HK-2 (cell line): ENCODE measurements around the gene SLBP.

Experiments used
- DNase-seq: peaks from one replicate; pipeline ENCODE4 v3.0.0-alpha.2; 2018; ENCODE audit not compliant: unreplicated experiment

The SLBP gene

GRCh38 chr4:1727117-1728031 is 15.3 kb upstream of the SLBP start:
- peak; percentile 91 for DNase-seq

GRCh38 chr4:1726146-1726934 is 14.2 kb upstream of the SLBP start:
- peak; percentile 93 for DNase-seq

DNA sequence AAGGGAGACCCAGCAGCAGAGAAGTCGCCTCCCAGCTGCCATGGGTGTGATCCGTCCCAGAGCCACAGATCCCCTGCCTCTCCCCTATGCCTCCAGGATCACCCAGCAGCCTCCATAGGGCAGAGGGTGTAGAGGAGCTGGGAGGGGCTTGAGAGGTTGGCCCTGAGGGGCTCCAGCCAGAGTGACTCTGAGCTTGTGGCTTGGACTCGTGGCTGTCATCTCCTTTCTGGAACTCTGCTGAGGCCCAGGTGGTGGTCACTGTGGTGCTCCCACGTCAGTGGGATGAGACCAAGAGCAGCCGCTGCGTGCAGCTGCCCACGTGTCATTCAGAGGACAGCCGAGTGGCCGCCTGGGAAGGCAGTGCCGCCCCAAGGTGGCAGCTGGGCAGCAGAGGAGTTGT is 13.4 kb upstream of the SLBP start:
- no peak for DNase-seq

DNA sequence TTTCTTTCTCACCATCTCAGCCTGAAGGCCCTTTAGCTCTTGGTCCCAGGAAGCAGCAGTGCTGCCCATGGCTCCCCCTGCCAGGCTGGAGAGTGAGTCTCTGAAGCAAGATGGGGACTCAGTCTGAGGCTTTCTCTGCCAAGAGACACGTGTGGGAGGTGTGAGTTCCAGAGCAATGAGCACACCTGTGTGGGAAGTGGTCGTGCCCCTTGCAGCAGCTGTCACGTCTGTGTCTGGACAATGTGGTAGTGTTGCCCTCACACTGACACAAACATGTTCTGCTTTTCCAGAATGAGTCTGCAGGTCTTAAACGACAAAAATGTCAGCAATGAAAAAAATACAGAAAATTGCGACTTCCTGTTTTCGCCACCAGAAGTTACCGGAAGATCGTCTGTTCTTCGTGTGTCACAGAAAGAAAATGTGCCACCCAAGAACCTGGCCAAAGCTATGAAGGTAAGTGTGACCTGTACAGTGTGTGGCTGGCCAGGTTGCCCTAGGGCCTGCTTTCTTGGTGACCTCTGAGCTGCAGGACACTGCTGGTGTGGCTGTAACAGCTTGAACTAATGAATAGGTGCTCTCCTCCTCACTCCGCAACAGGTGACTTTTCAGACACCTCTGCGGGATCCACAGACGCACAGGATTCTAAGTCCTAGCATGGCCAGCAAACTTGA is 11.1 kb upstream of the SLBP start:
- DNase-seq: no peak

DNA sequence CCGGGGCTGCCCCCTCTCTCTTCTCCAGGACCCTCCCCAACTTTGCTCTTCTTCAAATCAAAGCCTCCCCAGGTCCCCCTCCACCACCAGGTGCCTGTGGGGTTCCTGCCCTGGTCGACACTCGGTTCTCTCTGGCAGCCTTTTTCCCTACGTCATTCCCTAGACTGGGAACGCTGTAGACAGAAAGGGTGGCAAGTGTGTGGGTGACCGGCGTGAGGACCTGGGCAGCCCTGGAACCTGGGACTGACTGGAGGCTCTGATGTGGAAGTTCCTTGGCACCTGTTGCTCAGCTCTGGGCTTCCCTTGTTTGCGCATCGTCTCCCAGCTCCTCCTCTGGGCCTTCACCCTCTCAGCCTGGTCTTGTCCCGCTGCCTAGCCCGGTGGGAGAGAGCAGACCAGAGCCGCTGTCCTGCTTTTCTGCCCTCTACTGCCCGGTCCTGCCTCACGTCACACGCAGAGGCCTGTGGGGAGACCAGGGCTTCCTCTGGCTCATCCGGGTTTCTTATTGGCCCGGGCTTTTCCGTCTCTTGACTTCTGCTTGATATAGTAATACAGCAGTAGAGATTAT is 10.5 kb upstream of the SLBP start:
- no peak for DNase-seq

GRCh38 chr4:1721666-1722550 is 9.8 kb upstream of the SLBP start:
- no peak for DNase-seq

DNA sequence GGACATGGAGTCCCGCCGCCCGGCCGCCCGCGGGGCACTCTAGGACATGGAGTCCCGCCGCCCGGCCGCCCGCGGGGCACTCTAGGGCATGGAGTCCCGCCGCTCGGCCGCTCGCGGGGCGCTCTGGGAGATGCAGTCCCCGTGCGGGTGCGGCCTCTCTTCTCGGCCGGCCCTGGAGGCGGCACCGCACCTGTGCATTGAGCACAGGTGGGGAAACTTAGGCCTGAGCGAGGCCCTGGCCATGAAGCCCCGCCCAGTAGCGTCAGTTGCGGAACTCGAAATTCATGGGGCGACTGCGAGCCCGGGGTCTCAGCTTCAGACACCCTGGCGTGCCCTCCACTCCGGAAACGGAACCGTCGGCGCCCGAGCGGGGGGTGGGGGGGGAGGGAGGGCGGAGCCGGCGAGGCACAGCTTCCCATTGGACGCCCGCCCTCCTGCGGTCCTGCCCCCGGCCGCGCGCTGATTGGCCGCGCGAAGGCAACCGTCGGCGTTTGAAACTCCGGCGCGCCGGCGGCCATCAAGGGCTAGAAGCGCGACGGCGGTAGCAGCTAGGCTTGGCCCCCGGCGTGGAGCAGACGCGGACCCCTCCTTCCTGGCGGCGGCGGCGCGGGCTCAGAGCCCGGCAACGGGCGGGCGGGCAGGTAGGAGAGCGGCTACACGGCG is 9.0 kb upstream of the SLBP start, which contains the start of the genes TACC3 and TMEM129:
TSS of gene TACC3 (plus strand) at position 519 of the 663 bp plus-strand sequence. CDS start 1,901 bp downstream, outside the sequence.
TSS of gene TMEM129 (minus strand) at position 321 of the 663 bp plus-strand sequence. CDS start 486 bp downstream, outside the sequence.
- DNase-seq: peak; percentile 99

DNA sequence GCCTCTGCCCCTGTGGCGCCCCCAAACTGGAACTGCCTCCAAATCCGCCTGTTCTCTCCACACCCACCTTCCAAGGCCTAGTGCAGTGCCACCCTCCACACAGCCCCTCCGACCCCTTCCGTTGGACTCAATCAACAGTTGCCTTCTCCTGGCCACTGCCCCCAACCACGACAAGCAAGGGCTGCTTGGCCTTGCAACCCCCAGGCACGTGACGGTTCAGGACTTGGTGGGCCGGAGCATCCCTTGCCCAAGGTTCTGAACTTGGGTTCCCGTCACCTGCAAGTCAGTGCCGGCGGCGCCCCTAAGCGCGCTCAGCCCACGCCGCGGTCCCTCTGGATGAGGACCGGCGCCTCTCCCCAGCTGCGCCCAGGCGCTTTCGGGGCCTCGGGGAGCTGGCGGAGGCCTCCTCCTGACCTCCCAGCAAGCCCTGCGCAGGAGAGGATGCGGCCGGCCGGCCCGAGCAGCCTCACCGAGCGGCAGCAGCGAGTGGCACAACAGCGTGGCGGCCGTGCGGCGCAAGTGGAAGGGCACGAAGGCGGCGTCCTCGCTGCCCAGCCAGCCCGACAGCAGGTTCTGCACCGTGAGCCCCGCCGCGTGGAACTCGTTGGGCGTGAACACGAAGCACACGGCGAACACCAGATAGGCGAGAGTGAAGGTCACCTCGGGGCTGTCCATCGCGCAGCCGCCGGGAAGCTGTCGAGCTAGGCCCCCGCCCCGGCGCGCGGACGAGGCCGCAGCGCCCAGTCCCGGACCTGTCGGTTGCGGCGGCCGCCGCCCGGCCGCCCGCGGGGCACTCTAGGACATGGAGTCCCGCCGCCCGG is 8.3 kb upstream of the SLBP start:
- DNase-seq: peak; percentile 72

DNA sequence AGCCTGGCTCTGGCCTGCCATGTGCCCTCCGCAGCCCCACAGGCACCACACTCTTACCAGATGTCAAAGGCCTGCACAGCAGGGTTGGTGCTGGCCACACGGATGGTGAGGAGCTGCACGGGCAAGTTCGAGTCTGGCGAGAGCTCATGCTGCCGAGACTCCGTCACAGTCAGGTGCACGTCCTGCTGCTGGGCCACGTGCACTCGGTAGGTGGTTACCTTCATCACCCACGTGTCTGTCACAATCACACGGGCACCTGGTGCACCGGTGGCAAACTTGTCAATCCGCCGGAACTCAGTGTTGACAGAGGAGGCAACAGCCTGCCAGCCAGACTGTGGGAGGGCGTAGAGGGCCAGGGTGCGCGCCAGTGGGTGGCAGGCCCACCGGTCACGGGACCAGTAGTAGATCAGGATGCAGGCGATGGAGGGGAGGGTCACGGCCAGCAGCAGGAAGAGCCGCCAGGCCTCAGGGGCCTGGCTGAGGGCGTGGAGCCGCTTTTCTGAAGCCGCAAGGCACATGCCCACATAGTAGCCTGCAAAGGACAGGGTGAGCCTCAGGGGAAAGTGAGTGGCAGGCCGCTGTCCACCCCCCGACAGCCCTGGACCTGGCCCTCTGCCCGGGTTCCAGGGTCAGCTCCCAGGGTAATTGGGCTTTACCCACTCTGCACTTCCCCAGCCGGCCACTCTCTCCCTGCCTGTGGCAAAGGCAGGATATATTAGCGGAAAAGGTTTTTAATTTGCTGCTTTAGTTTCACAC is 6.2 kb upstream of the SLBP start:
- DNase-seq: no peak

DNA sequence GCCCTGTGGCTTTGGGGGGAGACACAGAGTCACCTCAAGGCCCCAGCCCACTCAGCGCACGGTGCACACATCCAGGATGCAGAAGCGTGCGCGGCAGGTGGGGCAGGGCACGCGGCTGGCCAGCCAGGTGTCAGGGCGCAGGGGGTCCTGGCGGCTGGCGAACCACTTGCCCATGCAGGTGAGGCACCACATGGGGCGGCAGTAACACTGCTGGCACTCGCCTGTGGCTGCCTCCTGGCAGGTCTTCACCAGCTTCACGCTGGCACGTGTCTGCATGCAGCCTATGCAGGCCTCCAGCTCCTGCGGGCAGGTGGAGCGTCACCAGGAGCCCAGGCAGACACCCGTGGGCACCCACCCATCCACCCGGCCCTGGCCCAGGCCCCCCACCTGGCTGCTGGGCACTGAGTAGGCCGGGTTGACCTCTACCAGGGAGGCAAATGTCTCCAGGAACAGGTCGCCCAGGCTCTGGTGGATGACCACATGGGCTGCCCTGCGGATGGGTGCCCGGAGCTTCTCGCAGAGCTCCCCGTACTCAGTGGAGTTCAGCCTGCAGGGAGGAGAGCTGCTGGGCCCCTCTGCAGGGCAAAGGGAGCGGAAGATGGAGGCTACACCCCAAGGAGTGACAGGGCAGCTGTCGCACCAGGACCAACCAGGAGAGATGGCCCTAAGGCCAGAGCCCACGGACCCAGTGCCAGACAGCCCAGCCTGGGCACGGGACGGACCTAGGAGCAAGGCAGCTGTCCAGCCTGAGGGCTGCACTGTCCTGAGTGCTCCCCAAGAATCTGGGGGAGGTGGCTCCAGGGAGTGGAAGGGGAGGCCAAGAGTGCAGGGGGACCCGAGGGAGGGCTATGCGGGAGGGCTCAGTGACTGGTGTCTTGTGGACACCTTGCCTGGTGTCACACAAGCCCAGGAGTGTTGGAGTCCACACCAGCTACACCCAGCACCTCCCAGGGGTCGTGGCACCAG is 5.3 kb upstream of the SLBP start:
- DNase-seq: no peak

DNA sequence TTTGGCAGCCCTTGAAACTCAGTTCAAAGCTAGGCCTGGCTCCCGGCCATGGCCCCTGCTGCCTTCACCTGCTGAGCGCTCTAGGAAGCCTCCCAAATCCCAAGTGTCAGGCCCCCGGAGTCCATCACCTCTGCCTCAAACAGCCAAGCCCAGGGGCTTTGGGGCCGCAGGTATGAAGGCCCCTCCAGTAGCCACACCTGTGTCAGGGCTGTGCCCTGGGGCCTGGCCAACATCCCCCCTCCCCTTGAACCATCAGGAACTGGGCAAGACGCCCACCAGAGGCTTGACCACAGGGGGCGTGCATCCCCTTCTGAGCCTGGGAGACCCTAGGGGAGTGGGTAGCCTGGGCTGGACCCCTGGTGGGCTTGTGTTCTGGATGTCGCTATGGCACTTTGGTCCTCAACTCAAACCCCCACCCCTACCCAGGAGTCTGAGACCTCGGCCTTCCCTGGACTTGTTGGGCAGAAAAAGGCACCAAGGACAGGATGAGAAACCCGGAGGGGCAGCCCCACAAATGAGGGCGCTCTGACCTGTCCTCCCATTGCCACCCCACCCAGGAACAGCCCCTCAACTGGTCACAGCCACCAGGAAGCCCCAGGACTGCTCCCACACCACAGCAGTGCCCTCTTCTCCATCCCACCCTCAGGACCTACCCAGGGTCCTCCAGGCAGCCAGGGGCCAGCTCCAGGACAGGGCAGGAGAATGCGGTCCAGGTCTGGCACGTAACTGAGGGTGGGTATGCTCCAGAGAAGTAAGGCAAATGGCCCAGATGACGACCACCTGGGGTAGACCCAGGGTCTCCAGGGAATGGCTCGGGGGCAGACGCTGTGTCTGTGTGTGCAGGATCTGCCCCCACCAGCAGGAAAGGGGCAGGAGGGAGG is 4.2 kb upstream of the SLBP start:
- no peak for DNase-seq

DNA sequence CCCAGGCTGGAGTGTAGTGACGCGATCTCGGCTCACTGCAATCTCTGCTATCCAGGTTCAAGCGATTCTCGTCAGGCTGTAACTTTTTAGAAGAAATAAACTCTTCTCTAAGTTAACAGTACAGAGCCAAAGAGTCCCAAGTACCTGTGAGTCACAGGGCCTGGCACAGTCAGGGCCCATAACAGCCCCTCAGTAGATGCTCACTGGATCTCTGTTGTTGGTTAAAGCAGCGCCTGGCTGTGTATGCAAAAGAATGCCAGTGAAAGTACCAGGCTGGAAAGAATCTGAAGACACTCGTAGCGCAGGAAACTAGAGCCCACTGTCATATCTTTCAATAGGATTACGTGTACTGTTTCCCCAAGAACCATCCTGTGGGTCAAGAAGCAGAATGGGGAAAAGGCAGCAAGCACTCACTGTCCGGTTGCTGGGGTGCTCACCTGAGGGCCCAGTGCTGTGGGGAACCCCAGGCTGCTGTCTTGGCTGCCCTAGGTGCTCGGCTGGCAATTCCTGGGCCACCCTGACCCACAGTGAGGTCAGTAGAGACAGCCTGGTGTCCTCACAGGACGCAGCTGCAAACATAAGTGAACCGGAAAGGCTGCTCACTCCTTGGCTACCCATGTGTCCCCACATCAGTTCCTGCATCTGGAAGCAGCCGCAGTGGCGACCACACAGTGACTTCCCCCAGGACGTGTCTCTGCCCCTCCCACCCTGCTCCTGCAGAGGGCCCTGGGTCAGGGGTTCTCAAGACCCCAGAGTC is 3.1 kb upstream of the SLBP start:
- no peak for DNase-seq

- DNase-seq: no peak
Observed at GRCh38 chr4:1714303-1715001, 2.3 kb upstream of the SLBP start.

- no peak for DNase-seq
Observed at GRCh38 chr4:1713003-1713851, 1.1 kb upstream of the SLBP start.
